ENCODE results near the gene VSTM2L. TPM values are rescaled to one million over a fixed set of nuclear protein-coding genes. Genes with fewer than 3 reads are reported as not detected.

Gene VSTM2L
- total and polyA plus RNA-seq, 2 of the 4 experiments (the other 2 are of a cell fraction): 0.18 to 0.19 TPM

GRCh38 chr20:37937686-37938085, 34.8 kb downstream of the VSTM2L start:
- H4K5ac ChIP-seq (ENCODE audit: low read depth, low read length): no peak overlapping the region
- no TSS peak for BruUV-seq (replicated peaks)
- H2AFZ ChIP-seq (replicated peaks; ENCODE audit: low read length, poor library complexity): no peak overlapping the region
- H2BK15ac ChIP-seq (ENCODE audit: low read depth, low read length): no peak overlapping the region
- no peak overlapping the region for H2BK20ac ChIP-seq (ENCODE audit: low read depth, low read length)
- H3K4me2 ChIP-seq (ENCODE audit: low read depth, low read length): no peak overlapping the region
- H2AK5ac ChIP-seq (ENCODE audit: low read depth, low read length): no peak overlapping the region
- H3K9me3 ChIP-seq (ENCODE audit: control insufficient read depth, insufficient read depth, low read length): no peaks in the 10 kb centered on the region
- H3K4me1 ChIP-seq (ENCODE audit: control insufficient read depth, insufficient read depth, low read length): no peaks in the 10 kb centered on the region
- H3K27ac ChIP-seq (ENCODE audit: insufficient read depth, low read length): no peak overlapping the region
- no peak overlapping the region for H3K14ac ChIP-seq (replicated peaks; ENCODE audit: low read depth, low read length)
- H4K91ac ChIP-seq (ENCODE audit: insufficient read depth, low read depth, low read length): no peak overlapping the region
- no peak for DNase-seq
- ATAC-seq (ENCODE audit: low read depth): no peak
- dilution Hi-C loops (cut with HindIII; ENCODE audit: low sequenced_read_pairs, unreplicated experiment): no loop called here
- no peak overlapping the region for H3K4ac ChIP-seq (ENCODE audit: low read depth, low read length)
- no peak overlapping the region for H3K9ac ChIP-seq (ENCODE audit: low read depth, low read length)
- ChIA-PET CTCF (no interaction called here), POLR2A (ENCODE audit: unreplicated experiment) (interaction anchor here (0.6 kb wide), 1 partner anchor 362 kb away, joined by 3 read pairs; no protein-coding TSS in a partner anchor)
- in situ Hi-C loops (cut with MboI; ENCODE audit: low sequenced_read_pairs): no loop called here
- H3K79me1 ChIP-seq (ENCODE audit: low read depth in 1 of 2, low read length in 2 of 2): no peaks in the 10 kb centered on the region
- H2BK5ac ChIP-seq (ENCODE audit: low read depth, low read length, poor library complexity, severe bottlenecking): no peak overlapping the region
- no peak overlapping the region for H2BK120ac ChIP-seq (ENCODE audit: low read depth, low read length)
- no peak for TF ChIP-seq NFE2L2 (IDR thresholded peaks at IDR 0.05; ENCODE audit: low read depth, low read length)
- TF ChIP-seq RCOR1 (IDR thresholded peaks at IDR 0.05; ENCODE audit: insufficient replicate concordance, low read length): no peak
- no peak for TF ChIP-seq MAZ (IDR thresholded peaks at IDR 0.05; ENCODE audit: borderline replicate concordance, low read depth, low read length)
- TF ChIP-seq CHD1 (IDR thresholded peaks at IDR 0.05; ENCODE audit: low read depth, low read length): no peak
- no peak for TF ChIP-seq SMC3 (IDR thresholded peaks at IDR 0.05; ENCODE audit: low read depth, low read length)
- TF ChIP-seq MAFK (IDR thresholded peaks at IDR 0.05; ENCODE audit: low read depth, low read length): no peak
- no peak for TF ChIP-seq POLR2A (IDR thresholded peaks at IDR 0.05; ENCODE audit: low read depth, low read length)
- TF ChIP-seq FOS (IDR thresholded peaks at IDR 0.05; ENCODE audit: low read depth, low read length): no peak
- TF ChIP-seq MXI1 (IDR thresholded peaks at IDR 0.05; ENCODE audit: borderline replicate concordance, low read depth, low read length): no peak
- TF ChIP-seq, protein P1, sequence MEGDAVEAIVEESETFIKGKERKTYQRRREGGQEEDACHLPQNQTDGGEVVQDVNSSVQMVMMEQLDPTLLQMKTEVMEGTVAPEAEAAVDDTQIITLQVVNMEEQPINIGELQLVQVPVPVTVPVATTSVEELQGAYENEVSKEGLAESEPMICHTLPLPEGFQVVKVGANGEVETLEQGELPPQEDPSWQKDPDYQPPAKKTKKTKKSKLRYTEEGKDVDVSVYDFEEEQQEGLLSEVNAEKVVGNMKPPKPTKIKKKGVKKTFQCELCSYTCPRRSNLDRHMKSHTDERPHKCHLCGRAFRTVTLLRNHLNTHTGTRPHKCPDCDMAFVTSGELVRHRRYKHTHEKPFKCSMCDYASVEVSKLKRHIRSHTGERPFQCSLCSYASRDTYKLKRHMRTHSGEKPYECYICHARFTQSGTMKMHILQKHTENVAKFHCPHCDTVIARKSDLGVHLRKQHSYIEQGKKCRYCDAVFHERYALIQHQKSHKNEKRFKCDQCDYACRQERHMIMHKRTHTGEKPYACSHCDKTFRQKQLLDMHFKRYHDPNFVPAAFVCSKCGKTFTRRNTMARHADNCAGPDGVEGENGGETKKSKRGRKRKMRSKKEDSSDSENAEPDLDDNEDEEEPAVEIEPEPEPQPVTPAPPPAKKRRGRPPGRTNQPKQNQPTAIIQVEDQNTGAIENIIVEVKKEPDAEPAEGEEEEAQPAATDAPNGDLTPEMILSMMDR (conservative IDR thresholded peaks at IDR 0.05; ENCODE audit: low read depth, low read length): no peak
- no peak overlapping the region for H3K23ac ChIP-seq (ENCODE audit: low read depth, low read length)
- peaks cover 24% of the 10 kb centered on the region for H3K27me3 ChIP-seq (ENCODE audit: control insufficient read depth, insufficient read depth, low read length)
- no peak overlapping the region for H3K56ac ChIP-seq (ENCODE audit: extremely low read depth, insufficient read depth, low read length)
- H4K20me1 ChIP-seq (ENCODE audit: insufficient read depth, low read length): no peaks in the 10 kb centered on the region
- 80% methylated on average over 1 of the region's 4 CpGs; no CpG with 5 or more reads in 1 of the 2 experiments for WGBS, 2 experiments (ENCODE audit: extremely low coverage in 2 of 2, insufficient read length in 1 of 2)
- H3K18ac ChIP-seq (ENCODE audit: low read depth, low read length): no peak overlapping the region
- no peak overlapping the region for H3K4me3 ChIP-seq (ENCODE audit: insufficient read depth, low read depth, low read length)
- H2AK9ac ChIP-seq (replicated peaks; ENCODE audit: low read depth, low read length, poor library complexity): no peak overlapping the region
- no peaks in the 10 kb centered on the region for H3K36me3 ChIP-seq (ENCODE audit: control insufficient read depth, insufficient read depth, low read length)
- no peaks in the 10 kb centered on the region for H3K9me1 ChIP-seq (ENCODE audit: insufficient read depth, low read length)
- no peak overlapping the region for H4K8ac ChIP-seq (ENCODE audit: low read depth in 2 of 2, low read length in 2 of 2)
- intact Hi-C loops (cut with micrococcal nuclease): no loop called here
